DMS53 (cell line): ENCODE data around the gene MAML3.

Source experiments
- DNase-seq: peaks from one replicate; lab custom pipeline; 2025; lab: John Stamatoyannopoulos, UW

Gene MAML3

GRCh38 chr4:139782926-139783522, 371.0 kb downstream of the MAML3 start:
- no peak for DNase-seq

DNA sequence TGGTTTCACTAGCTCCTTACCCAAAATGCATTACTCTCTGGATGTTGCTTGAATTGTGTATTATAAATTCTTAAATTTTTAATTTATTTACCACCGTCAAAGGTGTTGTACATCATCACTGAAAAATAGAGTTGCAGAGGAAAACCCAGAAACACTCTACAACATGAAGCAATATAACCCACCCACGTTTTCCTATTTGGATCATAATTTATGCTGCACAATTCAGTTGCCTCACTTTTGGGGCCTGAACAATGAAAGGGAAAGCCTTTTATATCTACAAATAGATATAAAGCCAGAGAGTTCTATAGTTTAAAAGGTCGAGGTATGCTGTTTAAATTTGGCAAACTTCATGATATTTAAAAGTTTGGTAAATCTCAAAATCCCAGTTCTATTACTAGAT, 372.9 kb downstream of the MAML3 start:
- DNase-seq = no peak

DNA sequence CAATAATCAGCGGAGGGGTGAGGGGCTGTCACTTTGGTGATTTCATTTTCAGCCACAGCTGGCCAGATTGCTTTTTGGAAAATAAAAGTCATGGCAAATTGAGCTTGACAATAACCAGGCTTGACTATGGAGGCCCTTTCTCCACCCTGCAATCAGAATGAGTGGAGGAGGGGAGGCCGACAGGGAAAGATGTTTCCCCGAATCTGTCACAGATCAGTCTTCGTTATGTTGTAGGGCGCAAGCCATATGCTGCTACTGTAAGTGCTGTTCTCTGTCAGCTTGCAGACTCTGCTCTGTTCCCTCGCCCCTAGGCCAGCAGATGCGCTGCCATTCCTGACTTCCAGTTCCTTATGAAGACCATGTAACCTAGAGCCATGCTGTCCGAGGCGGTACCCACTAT, 374.3 kb downstream of the MAML3 start:
- DNase-seq = no peak

- DNase-seq = no peak
Measured at GRCh38 chr4:139777757-139778156, 376.2 kb downstream of the MAML3 start.

- DNase-seq = no peak
Measured at GRCh38 chr4:139776235-139776634, 377.7 kb downstream of the MAML3 start.

GRCh38 chr4:139774759-139775487, 379.1 kb downstream of the MAML3 start:
- no peak for DNase-seq

- DNase-seq = peak; percentile 5
Measured at GRCh38 chr4:139773560-139774318, 380.2 kb downstream of the MAML3 start.

GRCh38 chr4:139770361-139770760, 383.6 kb downstream of the MAML3 start:
- no peak for DNase-seq

GRCh38 chr4:139769364-139769763, 384.6 kb downstream of the MAML3 start:
- DNase-seq = no peak

DNA sequence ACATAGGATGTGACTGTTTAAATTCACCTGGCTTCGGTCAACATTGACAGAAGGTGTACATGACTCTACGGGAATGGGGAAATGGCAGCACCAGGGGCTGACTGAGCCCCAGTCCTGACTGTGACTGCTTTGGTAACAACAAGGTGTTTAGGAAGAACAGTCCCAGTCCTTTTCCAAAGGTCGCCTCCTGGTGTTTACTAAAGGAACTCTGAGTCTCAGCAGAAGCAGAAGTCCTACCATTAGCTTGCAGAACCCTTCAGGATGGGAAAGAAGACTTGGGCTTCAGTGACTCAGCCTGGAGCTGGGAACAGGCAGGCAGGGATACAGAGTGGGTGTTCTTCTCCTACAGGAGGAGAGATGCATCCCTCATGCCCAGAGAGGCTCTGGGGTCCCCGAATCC, 385.1 kb downstream of the MAML3 start:
- peak; percentile 56 for DNase-seq

DNA sequence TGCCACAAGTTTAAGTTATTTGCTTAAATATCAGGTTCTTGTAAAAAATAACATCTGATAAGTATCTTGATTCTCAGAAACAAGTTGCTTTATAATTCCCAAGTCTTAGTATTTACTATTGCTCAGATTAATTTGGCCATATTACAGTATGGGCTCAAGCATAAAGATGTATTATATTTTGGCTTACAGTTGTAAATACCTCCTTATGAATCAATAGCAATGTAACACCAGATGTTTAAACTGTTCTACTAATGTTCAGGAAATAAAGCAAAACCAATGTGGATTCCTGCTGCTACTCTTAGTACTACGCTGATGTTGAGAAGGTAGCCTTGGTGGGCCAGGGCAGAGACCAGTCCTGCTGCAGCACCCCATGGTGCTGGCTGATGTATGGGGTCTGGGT, 385.6 kb downstream of the MAML3 start:
- DNase-seq = no peak

DNA sequence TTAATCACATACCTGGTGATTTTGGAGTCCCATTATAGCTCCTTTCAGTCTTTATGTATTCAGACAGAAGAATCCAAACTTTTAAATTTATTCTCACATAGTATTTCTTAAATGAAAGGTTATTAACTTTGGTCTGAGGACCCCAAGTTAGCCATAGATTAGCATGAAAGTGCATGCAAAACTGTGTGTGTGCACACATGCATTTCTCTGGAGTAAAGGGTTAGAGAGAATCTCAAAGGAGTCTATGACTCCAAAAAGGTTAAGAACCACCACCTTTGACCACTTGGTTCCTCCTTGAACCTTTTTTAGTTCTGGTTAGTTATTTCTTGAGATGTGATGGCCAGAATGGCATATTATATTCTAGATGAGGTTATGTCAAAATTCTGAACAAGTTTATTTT, 386.4 kb downstream of the MAML3 start:
- no peak for DNase-seq

- DNase-seq = no peak
Measured at GRCh38 chr4:139767168-139767567, 386.8 kb downstream of the MAML3 start.

- DNase-seq = no peak
Measured at GRCh38 chr4:139764686-139765310, 389.2 kb downstream of the MAML3 start.

GRCh38 chr4:139764182-139764581, 389.8 kb downstream of the MAML3 start:
- no peak for DNase-seq

DNA sequence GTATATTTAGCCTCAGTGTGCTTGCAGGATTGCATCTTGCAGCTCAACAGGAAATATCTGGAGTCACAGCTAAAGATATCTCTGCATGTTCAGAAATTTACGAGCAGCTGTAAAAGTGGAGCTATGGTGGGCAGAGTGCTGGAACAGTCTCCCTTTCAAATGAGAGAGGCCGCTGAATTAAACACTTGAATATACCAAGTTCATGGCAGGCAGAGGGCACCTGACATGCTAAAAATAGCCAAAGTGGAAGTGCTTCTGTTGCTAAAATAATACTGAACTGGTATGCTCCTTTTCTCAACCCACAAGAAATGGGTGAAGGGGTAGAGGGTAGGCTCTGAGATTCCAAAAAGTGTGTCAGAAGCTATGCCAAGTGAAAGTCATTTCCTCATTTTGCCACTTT, 390.3 kb downstream of the MAML3 start:
- no peak for DNase-seq

DNA sequence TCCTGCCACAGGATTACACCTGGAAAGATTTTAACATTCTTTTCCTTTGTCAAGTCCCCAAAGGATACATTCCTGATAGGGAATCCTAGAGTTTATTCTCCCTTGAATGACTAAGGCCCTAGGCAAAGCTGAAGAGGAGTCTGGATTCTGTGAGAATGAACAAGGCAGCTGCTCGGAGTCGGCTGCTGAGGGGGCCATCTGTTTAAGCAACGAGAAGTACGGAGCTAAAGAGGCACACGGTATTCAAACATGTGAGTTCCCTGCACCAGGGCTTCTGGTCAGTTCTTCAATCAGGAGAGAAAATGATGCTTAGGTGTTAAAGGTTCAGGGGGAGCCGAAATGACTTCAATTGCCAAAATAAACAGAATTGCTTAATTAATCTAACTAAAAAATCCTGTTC, 390.8 kb downstream of the MAML3 start:
- no peak for DNase-seq

DNA sequence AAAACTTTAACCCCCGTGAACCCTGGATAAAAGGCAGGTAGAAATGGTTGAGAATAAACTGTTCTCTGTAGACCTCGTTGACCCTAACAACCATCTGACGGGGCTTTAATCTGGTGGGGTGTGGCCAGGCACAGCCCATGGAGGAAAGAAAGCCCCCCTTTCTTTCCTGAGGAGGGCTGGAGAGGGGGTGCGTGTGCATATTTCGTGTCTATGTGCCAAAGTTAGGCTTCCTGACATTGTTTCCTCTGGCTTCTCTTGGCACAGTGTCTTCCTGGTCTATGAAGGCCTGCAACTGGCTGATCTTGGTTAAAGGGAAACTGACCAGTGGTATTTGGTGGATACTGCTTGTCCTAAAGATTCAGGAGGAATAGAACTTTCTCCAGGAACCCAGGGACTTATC, 391.3 kb downstream of the MAML3 start:
- DNase-seq = no peak

GRCh38 chr4:139761461-139761860, 392.5 kb downstream of the MAML3 start:
- peak; percentile 32 for DNase-seq

- no peak for DNase-seq
Measured at GRCh38 chr4:139760567-139760966, 393.4 kb downstream of the MAML3 start.

- no peak for DNase-seq
Measured at GRCh38 chr4:139759097-139759496, 394.9 kb downstream of the MAML3 start.

DNA sequence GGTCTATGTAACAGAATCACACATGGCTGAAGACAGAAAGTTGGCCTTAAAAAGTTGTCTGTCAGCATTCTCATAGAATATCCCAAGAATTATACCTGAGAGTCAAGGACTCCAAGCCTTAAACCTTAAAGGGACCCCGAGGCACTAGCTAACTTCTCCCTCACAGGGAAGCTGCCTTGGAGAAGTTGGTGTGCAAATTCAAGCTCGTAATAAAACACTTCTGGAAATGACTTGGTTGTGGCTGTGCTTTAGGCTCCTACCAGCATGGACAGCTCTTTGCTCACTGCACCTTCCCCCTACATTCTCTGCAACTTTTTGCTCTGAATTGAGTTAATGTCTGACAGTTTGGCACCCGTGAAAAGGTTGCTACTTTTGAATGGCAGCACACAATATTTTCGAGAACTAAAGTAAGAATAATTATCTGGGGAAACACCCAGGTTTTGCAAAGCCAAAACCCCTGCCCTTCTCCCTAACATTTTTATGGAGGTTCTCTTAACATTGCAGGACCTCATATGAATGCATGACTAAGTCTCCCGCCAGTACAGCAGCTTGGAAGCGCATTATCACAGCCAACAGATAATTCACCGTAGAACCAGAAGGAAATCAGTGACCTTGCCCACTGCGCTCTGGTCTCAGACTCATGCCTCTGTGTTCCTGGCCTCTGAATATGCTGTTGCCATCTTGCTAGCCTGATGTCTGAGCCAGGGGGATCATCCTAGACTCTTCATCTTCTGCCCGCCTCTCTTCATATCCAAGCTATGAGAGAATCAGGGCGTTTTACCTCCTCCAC, 397.4 kb downstream of the MAML3 start:
- DNase-seq = no peak
